Brain microvascular endothelial cell (primary cell): Measurements from ENCODE around the gene SMYD5.
"Not testable (repeated sequence)": the region's sequence is repeated elsewhere in the genome, so short reads cannot be mapped to it uniquely, and the experiment has no call there.

Experiments used
- DNase-seq: peaks from one replicate; pipeline ENCODE4 v3.0.0-alpha.2; 2020
- H3K27ac ChIP-seq: fragments of 250-450 bp; sonication (Bioruptor Pico); 2 replicates; pipeline ENCODE4 v1.5.1; 2020; ENCODE audit warnings: mild to moderate bottlenecking, moderate library complexity
- H3K27me3 ChIP-seq: fragments of 250-450 bp; sonication (Bioruptor Pico); replicated peaks from 2 replicates; pipeline ENCODE4 v1.5.1; 2020; ENCODE audit warnings: mild to moderate bottlenecking
- H3K36me3 ChIP-seq: fragments of 250-450 bp; sonication (Bioruptor Pico); replicated peaks from 2 replicates; pipeline ENCODE4 v1.5.1; 2020; ENCODE audit warnings: mild to moderate bottlenecking
- H3K4me3 ChIP-seq: 2 replicates; pipeline ENCODE4 v1.5.1; 2011; ENCODE audit warnings: low read depth, mild to moderate bottlenecking, control low read depth, low read length, moderate library complexity
- CTCF ChIP-seq: IDR thresholded peaks from 2 replicates; pipeline ENCODE4 v1.5.1; 2011; ENCODE audit warnings: low read depth, mild to moderate bottlenecking, moderate library complexity, low read length, control low read depth, inconsistent platforms; ENCODE audit errors: missing control alignments
- in situ Hi-C: cut with HindIII; loops from 2 replicates; pipeline ENCODE4 v1.10.0; 2017; ENCODE audit warnings: low sequenced_read_pairs, low pct_ligation_motif_present

The SMYD5 gene

GRCh38 chr2:73185965-73186364 is 28.1 kb upstream of the SMYD5 start:
- in situ Hi-C loops = no loop called here
- no peak for DNase-seq
- no peak overlapping the region for H3K4me3 ChIP-seq
- TF ChIP-seq CTCF = no peak
- H3K27me3 ChIP-seq = peaks cover 2% of the 10 kb centered on the region
- H3K27ac ChIP-seq = no peak overlapping the region
- H3K36me3 ChIP-seq = no peaks in the 10 kb centered on the region

- no peak for DNase-seq
- in situ Hi-C loops = no loop called here
- no peak overlapping the region for H3K27ac ChIP-seq
- TF ChIP-seq CTCF = no peak
- H3K27me3 ChIP-seq = peaks cover 2% of the 10 kb centered on the region
- H3K36me3 ChIP-seq = no peaks in the 10 kb centered on the region
- H3K4me3 ChIP-seq = no peak overlapping the region
These were observed 26.5 kb upstream of the SMYD5 start for GRCh38 chr2:73187549-73187948.

GRCh38 chr2:73197579-73197978 is 16.5 kb upstream of the SMYD5 start:
- no peak overlapping the region for H3K27ac ChIP-seq
- no peaks in the 10 kb centered on the region for H3K36me3 ChIP-seq
- H3K4me3 ChIP-seq = no peak overlapping the region
- H3K27me3 ChIP-seq = peaks cover 28% of the 10 kb centered on the region
- TF ChIP-seq CTCF = no peak
- no peak for DNase-seq
- in situ Hi-C loops = no loop called here

- H3K27ac ChIP-seq, H3K36me3 ChIP-seq, in situ Hi-C loops, H3K4me3 ChIP-seq: not testable (repeated sequence)
- DNase-seq = peak; percentile 12
- peaks cover 50% of the 10 kb centered on the region for H3K27me3 ChIP-seq
These were observed 13.8 kb upstream of the SMYD5 start for GRCh38 chr2:73200281-73200680.

GRCh38 chr2:73202156-73203054 is 11.6 kb upstream of the SMYD5 start, which contains the start of gene NOTO:
Gene NOTO (plus strand): TSS chr2:73202574. CDS start chr2:73202667, 93 bp downstream.
- no peak for TF ChIP-seq CTCF
- no peak for DNase-seq
- Histone ChIP-seq H3K4me3 (peak within 1 kb of the TSS; percentile 9), H3K27me3 (peaks cover 47% of the 10 kb centered on the region), H3K36me3 (no peaks in the 10 kb centered on the region), H3K27ac (no peak within 1 kb of the TSS)
- in situ Hi-C loops = no loop called here

GRCh38 chr2:73203055-73203681 is 10.9 kb upstream of the SMYD5 start:
- DNase-seq = no peak
- no peaks in the 10 kb centered on the region for H3K36me3 ChIP-seq
- H3K27ac ChIP-seq = no peak overlapping the region
- in situ Hi-C loops = no loop called here
- no peak for TF ChIP-seq CTCF
- H3K4me3 ChIP-seq = no peak overlapping the region
- H3K27me3 ChIP-seq = peaks cover 44% of the 10 kb centered on the region
